HG03460 (cell line): ENCODE measurements around the gene EXOC4.
"Not testable (repeated sequence)": the region's sequence is repeated elsewhere in the genome, so short reads cannot be mapped to it uniquely, and the experiment has no call there.

Experiments
- ATAC-seq: cut with Tn5 transposase; IDR thresholded peaks from one replicate; pipeline ENCODE4 v1.9.1; 2021; ENCODE audit not compliant: unreplicated experiment

EXOC4 gene

DNA sequence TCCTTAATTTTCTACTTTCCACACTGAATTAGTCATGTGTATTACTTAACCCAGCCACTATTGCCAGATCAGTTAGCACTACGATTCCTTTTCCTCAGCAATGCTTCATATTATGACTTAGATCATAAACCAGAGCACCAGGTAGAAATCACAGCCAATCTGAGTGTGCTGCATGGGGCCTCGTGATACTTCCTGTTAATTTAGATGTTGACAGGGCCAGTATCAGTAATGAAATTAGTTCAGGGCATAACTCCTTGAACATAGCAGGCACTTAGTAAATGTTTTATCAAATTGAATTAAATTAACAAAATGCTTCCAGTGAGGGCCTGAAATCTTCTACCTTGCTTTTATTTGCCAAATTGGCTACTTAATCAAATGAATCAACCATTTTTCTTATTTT, 705.0 kb downstream of the EXOC4 start:
- no peak for ATAC-seq

DNA sequence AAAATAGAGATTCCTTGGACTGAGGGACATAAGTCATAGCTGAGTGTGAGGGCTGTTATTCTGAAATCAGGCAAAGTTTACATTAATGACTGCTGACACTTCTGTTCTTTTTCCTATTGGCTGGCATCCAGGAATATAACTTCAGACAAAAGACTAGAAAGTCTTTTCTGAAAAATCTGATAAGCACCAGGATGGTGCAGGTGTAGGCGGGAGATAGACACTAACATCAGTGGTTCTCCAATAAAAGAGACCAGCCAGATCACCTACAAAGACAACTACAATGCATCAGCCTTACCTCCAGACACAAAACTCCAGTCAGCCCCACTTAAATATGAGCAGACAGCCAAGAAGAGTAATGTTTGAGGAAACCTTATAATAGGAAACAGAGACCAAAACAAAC, 705.9 kb downstream of the EXOC4 start:
- no peak for ATAC-seq

DNA sequence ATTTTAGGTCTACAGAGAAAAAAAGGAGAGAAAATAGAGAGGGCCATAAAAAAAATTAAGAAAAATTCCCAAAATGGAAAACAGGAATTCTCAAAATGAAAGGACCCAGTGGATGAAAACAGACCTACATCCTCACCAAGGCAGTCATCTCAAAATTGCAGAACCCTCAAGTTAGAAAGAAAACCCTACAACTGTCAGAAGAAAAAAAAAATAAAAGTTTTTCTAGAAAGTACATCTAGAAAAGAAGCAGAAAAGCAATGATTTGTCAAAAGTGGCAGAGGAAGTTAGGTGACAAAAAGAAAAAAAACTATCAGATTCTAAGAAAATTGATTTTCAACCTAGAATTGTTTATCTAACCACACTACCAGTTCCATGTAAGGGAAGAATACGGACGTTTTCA, 706.6 kb downstream of the EXOC4 start:
- no peak for ATAC-seq

DNA sequence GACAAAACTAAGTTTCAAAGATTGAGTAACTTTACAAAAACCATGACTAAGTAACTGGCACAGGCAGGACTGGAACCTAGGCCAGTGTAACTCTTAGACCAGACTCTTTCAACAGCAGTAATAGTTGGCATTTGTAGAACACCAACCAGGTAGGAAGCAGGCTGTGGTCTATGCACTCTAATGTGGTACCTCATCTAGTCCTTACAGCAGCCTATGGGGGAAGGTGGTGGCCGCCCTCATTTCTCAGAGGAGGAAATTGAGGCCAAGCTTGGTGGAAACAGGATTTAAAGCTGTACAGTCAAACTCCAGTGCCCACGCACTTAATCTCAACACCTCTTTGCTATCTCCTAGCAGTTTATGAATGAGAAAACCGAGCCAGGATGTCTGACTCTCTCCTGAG, 708.8 kb downstream of the EXOC4 start:
- no peak for ATAC-seq

DNA sequence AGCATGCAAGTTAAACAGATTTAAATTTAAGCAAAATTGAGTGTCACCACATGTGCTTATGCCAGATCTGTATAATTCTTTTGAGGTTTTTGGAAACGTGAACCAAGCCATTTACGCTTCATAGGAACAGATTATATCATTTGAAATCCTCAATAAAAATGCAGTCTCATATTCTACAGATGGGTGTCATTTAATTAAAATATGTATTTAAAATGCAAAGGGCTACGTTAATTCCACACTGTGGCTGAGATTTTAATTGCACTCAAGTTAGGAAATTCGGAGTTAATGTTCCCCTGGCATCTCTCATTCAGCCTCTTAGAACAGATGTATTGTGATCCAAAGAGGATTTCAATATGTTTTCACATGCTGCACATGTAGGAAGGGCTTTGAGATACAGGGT, 709.8 kb downstream of the EXOC4 start:
- ATAC-seq: no peak

DNA sequence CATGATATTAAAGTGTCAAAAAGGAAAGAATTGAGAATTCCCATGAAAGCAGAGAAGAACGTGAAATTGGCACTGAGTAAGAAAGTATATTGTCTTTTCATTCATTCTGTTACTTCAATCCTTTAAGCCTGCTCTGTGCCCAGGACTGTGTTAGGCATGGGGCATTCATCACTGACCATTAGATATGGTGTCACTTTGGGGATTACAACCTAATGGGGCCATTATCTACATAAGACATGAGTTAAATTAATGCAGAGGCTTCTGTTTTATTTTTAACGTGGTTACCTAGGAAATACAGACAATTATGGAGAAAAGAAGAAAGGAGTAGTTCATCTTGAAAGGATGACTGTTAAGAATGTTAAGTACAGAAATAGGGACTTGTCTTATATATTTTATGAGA, 710.8 kb downstream of the EXOC4 start:
- no peak for ATAC-seq

DNA sequence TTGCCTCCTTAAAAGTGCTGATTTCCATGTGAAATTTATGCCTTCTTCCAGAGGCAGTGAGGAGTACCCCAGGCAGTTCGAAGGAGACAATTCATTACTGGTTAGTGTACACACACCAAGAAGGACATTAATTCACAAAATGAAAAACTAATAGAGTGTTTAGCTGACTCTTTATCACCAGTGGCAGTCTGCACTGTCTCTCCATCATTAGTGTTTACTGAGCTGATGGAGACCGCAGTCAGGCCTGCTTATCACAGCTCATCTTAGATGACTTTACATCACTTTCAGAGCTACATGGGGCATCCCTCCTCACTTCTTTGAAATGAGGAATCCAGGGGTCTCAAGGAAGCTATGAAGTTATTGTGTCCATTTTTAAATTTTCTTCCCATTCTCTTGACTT, 718.7 kb downstream of the EXOC4 start:
- ATAC-seq: no peak

DNA sequence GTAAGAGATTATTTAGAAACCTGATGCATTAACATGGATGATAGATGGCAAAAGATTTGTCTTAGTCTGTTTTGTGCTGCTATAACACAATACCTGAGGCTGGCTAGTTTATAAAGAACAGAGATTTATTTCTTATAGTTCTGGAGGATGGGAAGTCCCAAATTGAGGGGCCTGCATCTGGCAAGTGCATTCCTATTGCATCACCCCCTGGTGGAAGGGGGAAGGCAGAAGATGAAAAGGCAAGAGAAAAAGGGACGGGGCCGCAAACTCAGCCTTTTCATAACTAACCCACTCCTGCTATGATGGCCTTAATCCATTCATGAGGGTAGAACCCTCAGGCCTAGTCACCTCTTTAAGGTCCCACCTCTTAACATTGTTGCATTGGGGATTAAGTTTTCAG, 720.8 kb downstream of the EXOC4 start:
- ATAC-seq: no peak

DNA sequence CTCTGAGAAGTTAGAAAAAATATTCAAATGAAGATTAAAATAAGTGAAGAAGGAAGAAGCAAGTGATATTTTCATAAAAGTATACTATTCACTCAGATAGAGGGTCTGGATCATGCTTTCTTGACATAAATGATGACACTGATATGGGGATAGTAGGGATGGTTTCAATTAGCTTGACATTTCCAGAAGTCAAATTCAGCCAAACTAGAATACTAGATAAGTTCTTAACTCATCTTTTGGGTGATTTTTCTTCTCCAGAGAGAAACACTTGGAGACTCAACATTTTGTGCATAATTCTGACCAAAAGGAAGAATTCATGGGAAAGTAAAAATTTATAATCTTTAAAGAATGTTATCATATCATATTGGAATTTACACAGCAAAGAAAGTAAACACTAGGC, 722.3 kb downstream of the EXOC4 start:
- ATAC-seq: no peak

DNA sequence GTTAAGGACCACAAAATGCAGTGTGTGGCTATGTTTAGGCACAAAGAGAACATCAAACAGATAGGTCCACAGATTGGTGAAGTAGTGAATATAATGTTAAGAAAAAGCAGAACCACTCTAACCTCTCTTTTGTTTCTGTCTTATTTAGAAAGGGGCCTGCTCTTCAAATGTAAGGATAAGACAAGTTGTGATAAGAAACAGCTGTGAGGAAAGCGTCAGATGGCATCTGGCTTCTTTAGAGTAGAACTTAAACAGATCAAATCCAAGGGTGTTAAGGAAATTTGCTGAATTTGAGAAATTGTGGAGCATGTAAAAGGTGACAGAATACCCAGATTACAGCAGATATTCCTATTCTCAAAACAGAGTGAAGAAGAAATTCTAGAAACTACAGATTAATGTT, 723.3 kb downstream of the EXOC4 start:
- no peak for ATAC-seq

DNA sequence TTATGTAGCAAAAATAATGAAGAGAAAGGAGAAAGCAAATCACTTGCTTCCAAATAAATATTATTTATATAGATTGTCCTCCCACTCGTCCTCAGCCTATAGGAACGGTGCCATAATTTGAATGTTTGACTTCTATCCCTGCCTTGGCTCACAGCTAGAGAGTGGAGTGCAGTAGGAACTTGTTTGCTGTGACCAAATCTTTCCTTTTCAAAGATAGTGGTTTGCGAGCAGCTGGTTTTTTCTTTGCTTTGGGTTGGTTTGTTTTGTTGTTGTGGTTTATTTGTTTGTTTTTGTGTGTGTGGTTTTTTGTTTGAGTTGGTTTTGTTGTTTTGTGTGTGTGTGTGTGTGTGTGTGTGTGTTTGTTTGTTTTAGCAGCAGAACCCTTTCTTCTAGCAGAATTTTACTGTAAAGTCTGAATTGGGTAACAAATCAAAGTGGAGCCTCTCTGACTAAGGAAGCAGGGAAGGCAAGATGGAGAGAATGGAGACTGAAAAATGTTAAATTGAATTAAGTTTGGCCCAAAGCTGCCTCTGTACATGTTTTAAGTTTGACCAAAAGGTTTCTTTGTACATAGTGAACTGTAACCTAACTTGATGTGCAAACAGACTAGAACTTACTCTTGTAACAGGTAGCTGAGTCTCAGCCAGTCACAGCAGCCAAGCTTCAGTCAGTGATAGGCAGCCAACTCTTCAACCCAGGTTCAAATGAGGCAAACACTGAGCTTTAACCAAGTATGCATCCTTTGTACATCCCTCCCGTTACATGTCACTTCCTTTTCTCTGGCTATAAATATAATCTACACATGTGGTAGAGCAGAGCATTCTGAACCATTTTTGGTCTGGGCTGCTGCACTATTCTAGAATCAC, 724.8 kb downstream of the EXOC4 start:
- ATAC-seq: no peak

DNA sequence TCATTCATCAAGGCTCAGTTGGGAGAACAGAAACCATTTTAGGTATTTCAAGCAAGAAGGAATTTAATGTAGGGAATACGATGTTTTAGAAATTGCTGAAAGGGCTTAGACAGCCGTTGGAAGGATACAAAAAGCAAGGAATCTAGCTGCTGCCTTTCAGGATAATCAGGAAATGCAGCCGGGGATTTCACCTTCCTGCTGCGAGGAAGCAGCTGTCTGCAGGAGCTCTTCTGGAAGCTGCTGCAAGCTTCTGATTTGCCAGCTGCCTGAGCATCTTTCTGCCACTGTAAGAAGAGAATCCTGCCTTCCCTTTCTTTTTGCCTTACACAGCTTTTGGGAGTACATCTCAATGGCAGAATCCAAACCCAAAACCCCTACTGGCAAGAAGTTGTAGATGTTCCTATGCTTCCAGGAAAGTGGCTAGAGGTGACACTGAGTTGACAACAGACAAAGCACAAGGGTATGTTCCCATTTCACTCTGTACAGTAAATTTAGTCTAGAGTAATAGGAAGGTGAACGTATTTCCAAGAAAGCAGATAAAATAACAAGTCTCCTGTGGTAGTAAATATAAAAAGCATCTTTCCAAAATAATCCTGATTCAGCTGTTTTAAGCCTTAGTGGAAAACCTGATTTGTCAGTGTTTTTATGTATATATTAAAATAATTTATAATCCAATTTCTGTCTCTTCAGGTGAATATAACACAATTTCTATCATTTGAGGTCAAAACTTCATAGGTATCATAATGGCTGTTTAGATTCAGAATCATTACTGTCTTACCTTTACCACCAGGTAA, 725.8 kb downstream of the EXOC4 start:
- ATAC-seq: no peak

DNA sequence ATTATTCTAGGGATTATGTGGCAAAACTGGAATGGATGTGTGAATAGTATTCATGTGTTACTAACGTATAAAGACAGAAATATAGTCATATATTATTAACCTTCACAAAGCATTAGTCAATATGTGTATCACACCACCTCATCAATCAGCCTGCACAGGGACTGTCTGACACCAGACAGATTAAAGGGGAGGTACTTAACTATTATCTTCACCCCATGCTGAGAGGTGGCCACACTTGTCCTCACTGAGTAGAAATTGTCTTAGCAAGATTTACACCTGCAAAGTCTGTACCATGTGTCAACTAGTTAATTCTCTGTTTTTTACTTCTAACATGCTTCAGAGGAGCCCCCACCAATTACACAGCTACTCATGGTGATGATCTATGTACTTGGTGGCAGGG, 727.9 kb downstream of the EXOC4 start:
- ATAC-seq: no peak

DNA sequence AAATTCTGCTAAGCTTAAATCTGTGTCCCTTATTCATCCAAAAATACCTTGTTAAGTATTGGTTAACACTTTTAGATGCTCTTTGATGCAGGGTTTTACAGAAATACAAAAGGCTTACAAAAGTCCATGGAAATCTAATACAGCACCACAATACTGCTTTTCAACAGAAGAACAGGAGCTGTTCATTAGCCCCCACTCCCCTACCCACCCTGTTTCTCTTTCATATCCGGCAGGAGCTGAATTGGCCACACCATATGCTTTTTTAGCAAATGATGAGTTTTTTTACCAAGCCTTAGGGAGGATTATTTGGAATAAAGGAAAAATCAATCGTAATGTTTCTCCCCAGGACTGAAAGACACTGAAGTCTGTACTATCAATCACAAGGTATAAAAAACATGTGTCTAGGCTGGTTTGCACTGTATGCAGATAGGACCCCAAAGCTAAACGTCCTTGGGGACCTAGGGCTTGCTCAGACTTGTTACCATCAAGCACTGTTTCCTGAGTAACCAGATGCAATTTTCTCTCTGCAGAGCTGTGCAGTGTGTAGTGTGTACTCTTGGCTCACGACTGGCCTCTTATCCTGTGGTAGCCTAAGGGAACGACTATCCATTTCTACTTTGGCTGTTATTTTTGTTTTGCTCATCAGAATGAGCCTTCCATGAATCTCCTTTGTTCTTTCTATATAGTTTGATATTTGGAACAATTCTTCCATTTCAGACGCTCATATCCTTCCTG, 731.0 kb downstream of the EXOC4 start:
- no peak for ATAC-seq

DNA sequence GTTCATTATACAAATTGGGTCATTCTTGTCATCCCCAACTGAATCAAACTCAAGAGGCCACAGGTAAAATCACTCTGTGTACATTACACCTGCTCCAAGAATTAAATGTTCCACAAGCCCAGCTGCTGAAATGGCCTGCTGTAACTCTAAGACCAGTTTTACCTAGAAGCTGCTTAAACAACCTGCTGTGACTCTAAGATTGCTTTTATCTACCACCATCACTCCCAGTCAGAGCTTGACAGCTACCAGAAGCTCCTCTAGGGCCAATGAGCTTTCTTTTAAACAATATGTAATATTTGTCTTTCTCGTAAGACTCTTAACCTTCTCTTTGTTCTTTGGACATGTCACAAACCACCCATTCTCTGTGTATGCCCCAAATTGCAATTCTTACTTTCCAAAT, 732.4 kb downstream of the EXOC4 start:
- ATAC-seq: no peak

DNA sequence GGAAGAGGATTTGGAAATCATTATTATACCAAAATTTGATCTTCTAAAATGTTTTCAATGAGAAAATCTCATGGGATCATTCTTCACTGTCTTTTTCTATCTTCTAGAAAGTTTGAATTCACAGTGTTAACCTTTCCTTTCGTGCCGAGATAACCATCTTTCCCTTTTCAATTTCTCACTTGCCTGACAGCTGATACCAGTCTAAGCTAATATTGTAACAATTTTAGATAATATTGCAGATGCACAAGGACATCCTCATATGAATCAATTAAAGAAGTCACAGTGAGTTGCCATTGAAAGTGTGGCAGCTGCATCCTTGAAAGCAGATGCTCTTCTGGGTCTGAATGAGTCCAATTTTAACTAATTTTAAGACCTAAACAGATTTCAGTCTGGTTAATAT, 734.7 kb downstream of the EXOC4 start:
- no peak for ATAC-seq

DNA sequence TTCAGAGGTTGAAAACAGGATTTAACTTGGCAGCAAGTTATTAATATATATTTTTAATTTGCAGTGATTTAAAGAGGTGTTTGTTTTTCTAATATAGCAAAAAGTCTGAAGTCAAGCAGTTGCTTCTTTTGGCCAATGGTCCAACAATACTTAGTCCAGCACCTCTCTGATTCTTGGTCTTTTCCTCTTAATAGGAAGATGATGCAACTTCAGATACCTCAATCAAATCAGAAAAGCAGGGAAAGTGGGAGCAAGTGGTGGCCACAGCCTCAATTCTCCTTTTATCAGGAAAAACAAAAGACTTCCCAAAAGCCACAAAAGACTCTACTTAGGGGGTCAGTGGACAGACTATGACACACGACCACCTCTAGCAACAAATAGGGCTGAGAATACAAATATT, 740.7 kb downstream of the EXOC4 start:
- ATAC-seq: no peak

DNA sequence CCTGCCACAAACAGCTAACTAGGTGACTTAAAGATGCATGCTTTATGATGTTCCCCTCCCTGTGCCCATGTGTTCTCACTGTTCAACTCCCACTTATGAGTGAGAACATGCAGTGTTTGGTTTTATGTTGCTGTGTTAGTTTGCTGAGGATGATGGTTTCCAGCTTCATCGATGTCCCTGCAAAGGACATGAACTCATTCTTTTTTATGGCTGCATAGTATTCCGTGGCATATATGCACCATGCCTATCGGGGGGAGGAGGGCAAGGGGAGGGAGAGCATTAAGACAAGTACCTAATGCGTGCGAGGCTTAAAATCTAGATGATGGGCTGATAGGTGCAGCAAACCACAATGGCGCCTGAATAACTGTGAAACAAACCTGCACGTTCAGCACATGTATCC, 741.2 kb downstream of the EXOC4 start:
- ATAC-seq: not testable (repeated sequence)

DNA sequence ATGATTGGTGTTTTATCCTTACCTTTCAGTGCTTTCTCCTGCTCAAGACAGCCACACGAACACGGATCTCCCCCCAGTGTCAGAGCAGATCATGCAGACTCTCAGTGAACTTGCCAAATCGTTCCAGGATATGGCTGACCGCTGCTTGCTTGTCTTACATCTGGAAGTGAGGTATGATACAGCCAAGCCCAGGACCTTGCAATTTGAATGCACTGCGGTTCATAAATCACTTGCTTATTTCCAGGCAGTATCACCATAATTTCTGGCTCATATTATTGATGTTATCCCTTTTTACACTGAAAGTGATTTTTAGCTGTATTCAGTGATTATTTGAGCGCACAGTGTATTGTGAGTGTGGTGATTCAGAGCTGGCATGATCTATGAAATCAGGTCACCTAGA, 744.6 kb downstream of the EXOC4 start:
- no peak for ATAC-seq

DNA sequence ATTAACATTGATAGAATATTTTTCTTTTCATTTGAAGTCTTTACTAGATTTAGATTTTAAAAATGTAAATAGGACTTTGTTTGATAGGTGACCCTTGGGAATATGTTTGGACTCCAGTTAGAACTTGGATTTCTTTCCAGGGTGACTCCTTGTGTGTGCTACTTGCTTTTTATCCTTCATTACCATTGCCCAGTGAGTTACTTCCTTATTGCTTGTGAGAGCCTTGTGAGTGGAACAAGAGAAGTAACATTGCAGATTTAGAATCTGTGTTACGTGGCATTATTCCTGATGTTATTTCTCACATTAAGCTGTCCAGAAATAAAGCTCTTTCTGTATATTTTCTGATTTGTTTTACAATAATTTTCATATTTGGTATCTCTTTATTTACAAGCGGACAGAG, 746.3 kb downstream of the EXOC4 start:
- ATAC-seq: no peak

DNA sequence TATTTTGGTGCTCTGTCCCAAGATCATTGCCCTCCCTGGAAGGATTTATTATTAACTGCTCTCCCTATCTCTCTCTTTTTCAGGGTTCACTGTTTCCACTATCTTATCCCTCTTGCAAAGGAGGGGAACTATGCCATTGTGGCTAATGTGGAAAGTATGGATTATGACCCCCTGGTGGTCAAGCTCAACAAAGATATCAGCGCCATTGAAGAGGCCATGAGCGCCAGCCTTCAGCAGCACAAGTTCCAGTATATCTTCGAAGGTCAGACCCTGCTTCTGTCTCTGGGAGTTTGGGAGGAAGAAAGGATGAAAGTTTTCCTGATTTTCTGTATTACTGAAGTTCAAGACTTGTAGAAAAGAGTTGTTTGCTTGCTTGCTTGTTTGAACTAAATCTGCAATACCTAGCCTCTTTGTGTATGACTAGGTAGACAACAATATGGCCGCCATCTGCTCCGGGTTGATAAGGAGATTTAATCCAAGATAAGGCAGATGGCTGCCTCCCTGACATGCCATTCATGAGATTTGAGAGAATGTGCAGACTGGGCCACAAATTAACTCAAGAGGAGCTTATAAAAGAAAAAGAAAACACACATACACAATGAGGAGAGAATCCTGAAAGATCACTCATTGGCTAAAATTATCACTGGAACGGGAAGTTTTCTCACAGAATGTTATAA, 752.1 kb downstream of the EXOC4 start:
- ATAC-seq: no peak
